Loucy (cell line): ENCODE results near the gene MTFR2.

Experiments
- H2AFZ ChIP-seq: fragments of 200-600 bp; sonication (generic); 2 replicates; pipeline ENCODE4 v1.6.0; 2016; ENCODE audit warnings: antibody characterized with exemption, mild to moderate bottlenecking, low read length, moderate library complexity
- H3F3A ChIP-seq: fragments of 200-600 bp; 2 replicates; pipeline ENCODE4 v1.6.0; 2016; ENCODE audit warnings: antibody characterized with exemption, low read depth, mild to moderate bottlenecking
- H3K27me3 ChIP-seq: fragments of 200-600 bp; sonication (generic); 2 replicates; pipeline ENCODE4 v1.6.1; 2014; ENCODE audit warnings: low read length, mild to moderate bottlenecking; ENCODE audit not compliant: insufficient read depth, poor library complexity, severe bottlenecking
- H3K36me3 ChIP-seq: fragments of 200-600 bp; sonication (generic); 2 replicates; pipeline ENCODE4 v1.6.1; 2016; ENCODE audit warnings: low read length; ENCODE audit not compliant: insufficient read depth
- H3K4me1 ChIP-seq: fragments of 200-600 bp; sonication (generic); 2 replicates; pipeline ENCODE4 v1.5.1; 2014; ENCODE audit warnings: low read length, mild to moderate bottlenecking; ENCODE audit not compliant: insufficient read depth, poor library complexity, severe bottlenecking
- H3K4me2 ChIP-seq: fragments of 200-600 bp; sonication (generic); 2 replicates; pipeline ENCODE4 v1.6.0; 2014; ENCODE audit warnings: antibody characterized with exemption, low read length, low read depth, mild to moderate bottlenecking; ENCODE audit not compliant: poor library complexity, severe bottlenecking
- H3K4me3 ChIP-seq: fragments of 200-600 bp; sonication (generic); 2 replicates; pipeline ENCODE4 v1.5.1; 2014; ENCODE audit warnings: low read length, mild to moderate bottlenecking, mixed read lengths; ENCODE audit not compliant: poor library complexity, severe bottlenecking
- H3K79me2 ChIP-seq: fragments of 200-600 bp; sonication (generic); 2 replicates; pipeline ENCODE4 v1.6.1; 2014; ENCODE audit warnings: low read length; ENCODE audit not compliant: insufficient read depth
- H3K9ac ChIP-seq: fragments of 200-600 bp; sonication (generic); 2 replicates; pipeline ENCODE4 v1.6.0; 2014; ENCODE audit warnings: mild to moderate bottlenecking, low read depth, low read length, moderate library complexity; ENCODE audit not compliant: poor library complexity, severe bottlenecking
- H3K9me2 ChIP-seq: fragments of 200-600 bp; sonication (generic); replicated peaks from 2 replicates; pipeline ENCODE4 v1.6.1; 2016; ENCODE audit warnings: low read depth, low read length, mixed read lengths
- H3K9me3 ChIP-seq: fragments of 200-600 bp; sonication (generic); 2 replicates; pipeline ENCODE4 v1.6.1; 2014; ENCODE audit warnings: mild to moderate bottlenecking, antibody characterized with exemption, low read length, low read depth; ENCODE audit not compliant: insufficient read depth
- H4K20me1 ChIP-seq: fragments of 200-600 bp; sonication (generic); 2 replicates; pipeline ENCODE4 v1.6.0; 2014; ENCODE audit warnings: antibody characterized with exemption, low read length, mild to moderate bottlenecking; ENCODE audit not compliant: insufficient read depth, poor library complexity, severe bottlenecking
- EZH2phosphoT487 ChIP-seq: fragments of 200-600 bp; IDR thresholded peaks from 2 replicates; pipeline ENCODE4 v1.6.1; 2018; ENCODE audit warnings: antibody characterized with exemption, mild to moderate bottlenecking, moderate library complexity, borderline replicate concordance
- TF ChIP-seq, protein P1 (sequence below): fragments of 200-600 bp; sonication (generic); conservative IDR thresholded peaks from 2 replicates; pipeline ENCODE4 v1.5.1; 2014; ENCODE audit warnings: mild to moderate bottlenecking, antibody characterized with exemption, low read length

Gene MTFR2

DNA sequence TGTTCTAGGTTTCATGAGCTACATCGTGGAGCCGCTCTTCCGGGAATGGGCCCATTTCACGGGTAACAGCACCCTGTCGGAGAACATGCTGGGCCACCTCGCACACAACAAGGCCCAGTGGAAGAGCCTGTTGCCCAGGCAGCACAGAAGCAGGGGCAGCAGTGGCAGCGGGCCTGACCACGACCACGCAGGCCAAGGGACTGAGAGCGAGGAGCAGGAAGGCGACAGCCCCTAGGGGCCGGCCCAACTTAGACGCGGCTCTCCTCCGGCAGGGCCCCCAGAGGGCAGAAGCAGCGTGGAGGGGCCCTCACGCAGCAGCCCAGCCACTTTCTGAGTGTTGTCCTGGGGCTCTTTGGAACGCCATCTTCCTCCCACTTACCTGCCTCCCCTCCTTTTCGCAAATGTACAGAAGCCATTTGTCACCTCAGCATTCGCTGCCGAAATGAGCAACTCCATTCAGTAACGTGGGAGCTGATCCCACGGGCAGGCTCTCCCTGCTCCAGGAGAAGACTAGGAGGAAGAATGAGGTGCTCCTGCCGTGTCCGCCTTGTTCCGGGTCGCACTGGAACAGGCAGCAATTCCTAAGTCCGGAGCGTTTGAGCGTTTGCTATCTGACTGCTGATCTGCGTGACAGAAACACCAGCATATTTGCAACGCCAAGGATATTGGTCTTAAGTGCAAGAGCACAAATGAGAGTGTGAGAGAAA, 58.4 kb downstream of the MTFR2 start:
- H3K9ac ChIP-seq, result no peak overlapping the region
- no peaks in the 10 kb centered on the region for H3K4me1 ChIP-seq
- H3K36me3 ChIP-seq, result no peaks in the 10 kb centered on the region
- no peaks in the 10 kb centered on the region for H3K9me3 ChIP-seq
- H3K79me2 ChIP-seq, result no peaks in the 10 kb centered on the region
- no peak overlapping the region for H3K4me2 ChIP-seq
- no peaks in the 10 kb centered on the region for H4K20me1 ChIP-seq
- peaks cover 7% of the 10 kb centered on the region for H3K27me3 ChIP-seq
- TF ChIP-seq EZH2phosphoT487, result no peak
- TF ChIP-seq, protein P1, sequence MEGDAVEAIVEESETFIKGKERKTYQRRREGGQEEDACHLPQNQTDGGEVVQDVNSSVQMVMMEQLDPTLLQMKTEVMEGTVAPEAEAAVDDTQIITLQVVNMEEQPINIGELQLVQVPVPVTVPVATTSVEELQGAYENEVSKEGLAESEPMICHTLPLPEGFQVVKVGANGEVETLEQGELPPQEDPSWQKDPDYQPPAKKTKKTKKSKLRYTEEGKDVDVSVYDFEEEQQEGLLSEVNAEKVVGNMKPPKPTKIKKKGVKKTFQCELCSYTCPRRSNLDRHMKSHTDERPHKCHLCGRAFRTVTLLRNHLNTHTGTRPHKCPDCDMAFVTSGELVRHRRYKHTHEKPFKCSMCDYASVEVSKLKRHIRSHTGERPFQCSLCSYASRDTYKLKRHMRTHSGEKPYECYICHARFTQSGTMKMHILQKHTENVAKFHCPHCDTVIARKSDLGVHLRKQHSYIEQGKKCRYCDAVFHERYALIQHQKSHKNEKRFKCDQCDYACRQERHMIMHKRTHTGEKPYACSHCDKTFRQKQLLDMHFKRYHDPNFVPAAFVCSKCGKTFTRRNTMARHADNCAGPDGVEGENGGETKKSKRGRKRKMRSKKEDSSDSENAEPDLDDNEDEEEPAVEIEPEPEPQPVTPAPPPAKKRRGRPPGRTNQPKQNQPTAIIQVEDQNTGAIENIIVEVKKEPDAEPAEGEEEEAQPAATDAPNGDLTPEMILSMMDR, result no peak
- no peak overlapping the region for H2AFZ ChIP-seq
- H3F3A ChIP-seq, result no peaks in the 10 kb centered on the region
- no peak overlapping the region for H3K4me3 ChIP-seq
- no peaks in the 10 kb centered on the region for H3K9me2 ChIP-seq

DNA sequence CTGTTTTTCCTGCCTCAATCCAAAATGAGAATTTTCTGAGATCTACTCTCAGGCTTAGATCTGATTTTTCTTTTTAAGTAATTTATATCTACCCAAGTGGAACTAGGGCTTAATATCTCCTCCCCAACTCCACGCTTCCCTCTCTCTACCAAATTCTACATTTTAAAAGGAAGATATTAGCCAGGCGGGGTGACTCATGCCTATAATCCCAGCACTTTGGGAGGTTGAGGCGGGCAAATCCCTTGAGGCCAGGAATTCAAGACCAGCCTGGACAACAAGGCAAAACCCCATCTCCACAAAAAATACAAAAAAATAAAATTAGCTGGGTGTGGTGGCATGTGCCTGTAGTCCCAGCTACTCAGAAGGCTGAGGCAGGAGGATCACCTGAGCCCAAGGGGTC, 61.0 kb downstream of the MTFR2 start:
- H3K4me3 ChIP-seq, result no peak overlapping the region
- no peaks in the 10 kb centered on the region for H3K9me3 ChIP-seq
- H3K4me1 ChIP-seq, result no peaks in the 10 kb centered on the region
- no peaks in the 10 kb centered on the region for H3F3A ChIP-seq
- no peaks in the 10 kb centered on the region for H3K9me2 ChIP-seq
- TF ChIP-seq EZH2phosphoT487, result no peak
- TF ChIP-seq, protein P1, result no peak
- H4K20me1 ChIP-seq, result no peaks in the 10 kb centered on the region
- H3K36me3 ChIP-seq, result no peaks in the 10 kb centered on the region
- H3K9ac ChIP-seq, result no peak overlapping the region
- H3K4me2 ChIP-seq, result no peak overlapping the region
- no peaks in the 10 kb centered on the region for H3K79me2 ChIP-seq
- H3K27me3 ChIP-seq, result peaks cover 7% of the 10 kb centered on the region
- no peak overlapping the region for H2AFZ ChIP-seq

DNA sequence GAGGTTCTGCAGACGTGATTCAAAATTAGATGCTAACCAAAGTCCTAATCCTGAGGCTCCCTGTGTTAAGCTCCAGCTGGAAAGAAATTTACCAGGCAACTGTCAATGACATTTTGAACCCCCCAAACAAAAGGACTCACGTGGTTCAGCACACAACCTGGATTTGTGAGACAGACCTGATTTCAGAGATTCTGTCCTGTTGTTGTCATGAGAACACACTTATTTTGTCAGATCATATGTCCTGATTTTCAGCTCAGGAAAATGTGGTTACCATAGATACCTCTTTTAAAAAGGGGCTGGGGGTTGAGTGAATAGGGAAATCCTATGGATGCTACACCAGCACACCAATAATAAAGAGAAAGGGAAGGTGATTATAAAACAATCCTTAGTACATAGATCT, 61.6 kb downstream of the MTFR2 start:
- no peaks in the 10 kb centered on the region for H3F3A ChIP-seq
- H3K4me2 ChIP-seq, result no peak overlapping the region

More for the DNA sequence above, 61.6 kb downstream of the MTFR2 start:
- Histone ChIP-seq H3K79me2 (no peaks in the 10 kb centered on the region), H3K9me2 (no peaks in the 10 kb centered on the region), H3K9ac (no peak overlapping the region), H3K9me3 (no peaks in the 10 kb centered on the region), H3K4me1 (no peaks in the 10 kb centered on the region), H4K20me1 (no peaks in the 10 kb centered on the region), H2AFZ (no peak overlapping the region), H3K27me3 (peaks cover 7% of the 10 kb centered on the region), H3K4me3 (no peak overlapping the region), H3K36me3 (no peaks in the 10 kb centered on the region)
- no peak for TF ChIP-seq EZH2phosphoT487
- TF ChIP-seq, protein P1, result no peak
